HEK293 (cell line): ENCODE data around the gene HSPG2.

Experiments used
- CTCF ChIA-PET: fragments of 350-600 bp; formaldehyde crosslinking; extraction: SDS; loops from one replicate; lab custom pipeline; 2021; ENCODE audit warnings: antibody characterized with exemption; lab: Yijun Ruan, JAX
- POLR2A ChIA-PET: fragments of 300-600 bp; formaldehyde crosslinking; extraction: SDS; loops from one replicate; lab custom pipeline; 2020; ENCODE audit warnings: antibody characterized with exemption, inconsistent platforms; lab: Yijun Ruan, JAX
- H3K27ac ChIP-seq: fragments of 200-500 bp; sonication (Bioruptor generic); 2 replicates; pipeline ENCODE4 v1.5.1; 2014; ENCODE audit warnings: low read depth, low read length, control low read depth, inconsistent platforms; ENCODE audit errors: extremely low read depth
- H3K36me3 ChIP-seq, 2 experiments: fragments of 200-500 bp in 1 of 2; sonication (Bioruptor generic) in 1 of 2; 1 replicate in 1 of 2; 2 replicates in 1 of 2; pipeline ENCODE4 v1.5.1; 2014 to 2017; ENCODE audit warnings: inconsistent platforms in 2 of 2, low read length in 2 of 2; ENCODE audit not compliant: control insufficient read depth in 2 of 2, insufficient read depth in 1 of 2
- H3K4me1 ChIP-seq: fragments of 200-500 bp; sonication (Bioruptor generic); 2 replicates; pipeline ENCODE4 v1.5.1; 2014; ENCODE audit warnings: mild to moderate bottlenecking, low read length, inconsistent platforms; ENCODE audit not compliant: control insufficient read depth, insufficient read depth
- H3K4me3 ChIP-seq: 2 replicates; pipeline ENCODE4 v1.5.1; 2011; ENCODE audit warnings: low read depth, mild to moderate bottlenecking, control low read depth, low read length, moderate library complexity
- H3K9me3 ChIP-seq: fragments of 200-500 bp; sonication (Bioruptor generic); 2 replicates; pipeline ENCODE4 v1.5.1; 2014; ENCODE audit warnings: low read depth, low read length, inconsistent platforms; ENCODE audit not compliant: control insufficient read depth, insufficient read depth
- HOXC10 ChIP-seq: sonication (generic); formaldehyde crosslinking; IDR thresholded peaks from 2 replicates; pipeline ENCODE4 v1.8.1; 2023; ENCODE audit warnings: mild to moderate bottlenecking, missing genetic modification reagents
- IKZF3 ChIP-seq: fragments of 450-650 bp; IDR thresholded peaks from 2 replicates; pipeline ENCODE4 v1.5.0; 2018; ENCODE audit warnings: missing biosample characterization, mild to moderate bottlenecking, missing genetic modification characterization, moderate library complexity
- KLF1 ChIP-seq: fragments of 450-650 bp; formaldehyde crosslinking; IDR thresholded peaks from 2 replicates; pipeline ENCODE4 v1.5.1; 2016; ENCODE audit warnings: missing biosample characterization, missing genetic modification characterization
- KLF16 ChIP-seq: fragments of 450-650 bp; formaldehyde crosslinking; IDR thresholded peaks from 2 replicates; pipeline ENCODE4 v1.5.1; 2017; ENCODE audit warnings: missing biosample characterization, missing genetic modification characterization
- OVOL3 ChIP-seq: fragments of 450-650 bp; formaldehyde crosslinking; IDR thresholded peaks from 2 replicates; pipeline ENCODE4 v1.5.1; 2016; ENCODE audit warnings: missing biosample characterization, missing genetic modification characterization
- PRDM1 ChIP-seq: fragments of 450-650 bp; formaldehyde crosslinking; IDR thresholded peaks from 2 replicates; pipeline ENCODE4; 2016; ENCODE audit warnings: missing biosample characterization, missing genetic modification characterization
- ZNF157 ChIP-seq: fragments of 450-650 bp; formaldehyde crosslinking; IDR thresholded peaks from 2 replicates; pipeline ENCODE4 v1.5.1; 2016; ENCODE audit warnings: missing biosample characterization, missing genetic modification characterization
- ZNF19 ChIP-seq: fragments of 450-650 bp; formaldehyde crosslinking; IDR thresholded peaks from 2 replicates; pipeline ENCODE4; 2016; ENCODE audit warnings: missing biosample characterization, missing genetic modification characterization, low read depth
- ZNF394 ChIP-seq: fragments of 450-650 bp; formaldehyde crosslinking; IDR thresholded peaks from 2 replicates; pipeline ENCODE4 v1.5.1; 2016; ENCODE audit warnings: missing biosample characterization, missing genetic modification characterization, mild to moderate bottlenecking, moderate library complexity, borderline replicate concordance
- ZNF426 ChIP-seq: fragments of 450-650 bp; formaldehyde crosslinking; IDR thresholded peaks from 2 replicates; pipeline ENCODE4 v1.5.1; 2017; ENCODE audit warnings: missing biosample characterization, missing genetic modification characterization, mild to moderate bottlenecking, inconsistent platforms, moderate library complexity
- ZNF501 ChIP-seq: fragments of 450-650 bp; formaldehyde crosslinking; IDR thresholded peaks from 2 replicates; pipeline ENCODE4 v1.5.1; 2016; ENCODE audit warnings: missing biosample characterization, missing genetic modification characterization
- ZNF510 ChIP-seq: fragments of 450-650 bp; formaldehyde crosslinking; IDR thresholded peaks from 2 replicates; pipeline ENCODE4 v1.5.1; 2018; ENCODE audit warnings: mild to moderate bottlenecking, missing genetic modification characterization, missing biosample characterization; ENCODE audit not compliant: insufficient replicate concordance
- ZNF514 ChIP-seq: fragments of 450-650 bp; formaldehyde crosslinking; IDR thresholded peaks from 2 replicates; pipeline ENCODE4 v1.5.1; 2016; ENCODE audit warnings: missing biosample characterization, missing genetic modification characterization
- ZNF558 ChIP-seq: fragments of 450-650 bp; formaldehyde crosslinking; IDR thresholded peaks from 2 replicates; pipeline ENCODE4 v1.5.1; 2016; ENCODE audit warnings: missing biosample characterization, missing genetic modification characterization
- ZNF600 ChIP-seq: fragments of 450-650 bp; formaldehyde crosslinking; IDR thresholded peaks from 2 replicates; pipeline ENCODE4 v1.5.1; 2016; ENCODE audit warnings: missing biosample characterization, missing genetic modification characterization
- ZNF629 ChIP-seq: fragments of 450-650 bp; formaldehyde crosslinking; IDR thresholded peaks from 2 replicates; pipeline ENCODE4 v1.5.1; 2017; ENCODE audit warnings: missing biosample characterization, missing genetic modification characterization
- ZNF791 ChIP-seq: fragments of 450-650 bp; formaldehyde crosslinking; IDR thresholded peaks from 2 replicates; pipeline ENCODE4 v1.5.1; 2016; ENCODE audit warnings: missing biosample characterization, missing genetic modification characterization
- TF ChIP-seq, protein P1 (sequence below): fragments of 450-650 bp; formaldehyde crosslinking; IDR thresholded peaks from 2 replicates; pipeline ENCODE4 v1.5.0; 2017; ENCODE audit warnings: missing biosample characterization, missing genetic modification characterization, borderline replicate concordance
- TF ChIP-seq, protein P2 (sequence below): fragments of 450-650 bp; formaldehyde crosslinking; IDR thresholded peaks from 2 replicates; pipeline ENCODE4 v1.5.1; 2016; ENCODE audit warnings: missing biosample characterization, missing genetic modification characterization

HSPG2 gene

DNA sequence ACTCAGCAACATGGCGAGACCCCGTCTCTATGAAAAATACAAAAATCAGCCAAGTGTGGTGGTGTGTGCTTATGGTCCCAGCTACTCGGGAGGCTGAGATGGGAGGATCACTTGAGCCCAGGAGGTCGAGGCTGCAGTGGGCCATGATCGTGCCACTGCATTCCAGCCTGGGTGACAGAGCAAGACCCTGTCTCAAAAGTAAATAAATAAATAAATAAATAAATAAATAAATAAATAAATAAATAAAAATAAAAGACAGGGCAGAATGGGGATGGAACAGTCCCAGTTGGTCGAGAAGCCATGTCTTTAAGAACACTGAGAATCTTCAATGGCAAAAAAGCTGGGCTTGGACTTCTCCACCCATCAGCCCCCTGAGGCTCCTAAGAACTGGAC is 19.9 kb downstream of the HSPG2 start (continued):
- TF ChIP-seq ZNF426 (tag by site-specific recombination): peak; percentile 74
- 0 out of 2 replicates have a peak, but pooled peaks have one; percentile 25 for TF ChIP-seq ZNF558 (tag by site-specific recombination)
- TF ChIP-seq OVOL3 (tag by site-specific recombination): peak; percentile 37; the same call in 1 of the 2 replicates
- peak; percentile 91; the same call in 1 of the 2 replicates for TF ChIP-seq ZNF394
- peak; percentile 38; the same call in 1 of the 2 replicates for TF ChIP-seq ZNF629
- TF ChIP-seq ZNF791 (tag by site-specific recombination): 0 out of 2 replicates have a peak, but pooled peaks have one; percentile 30
- TF ChIP-seq ZNF19 (tag by site-specific recombination): 0 out of 2 replicates have a peak, but pooled peaks have one; percentile 38

DNA sequence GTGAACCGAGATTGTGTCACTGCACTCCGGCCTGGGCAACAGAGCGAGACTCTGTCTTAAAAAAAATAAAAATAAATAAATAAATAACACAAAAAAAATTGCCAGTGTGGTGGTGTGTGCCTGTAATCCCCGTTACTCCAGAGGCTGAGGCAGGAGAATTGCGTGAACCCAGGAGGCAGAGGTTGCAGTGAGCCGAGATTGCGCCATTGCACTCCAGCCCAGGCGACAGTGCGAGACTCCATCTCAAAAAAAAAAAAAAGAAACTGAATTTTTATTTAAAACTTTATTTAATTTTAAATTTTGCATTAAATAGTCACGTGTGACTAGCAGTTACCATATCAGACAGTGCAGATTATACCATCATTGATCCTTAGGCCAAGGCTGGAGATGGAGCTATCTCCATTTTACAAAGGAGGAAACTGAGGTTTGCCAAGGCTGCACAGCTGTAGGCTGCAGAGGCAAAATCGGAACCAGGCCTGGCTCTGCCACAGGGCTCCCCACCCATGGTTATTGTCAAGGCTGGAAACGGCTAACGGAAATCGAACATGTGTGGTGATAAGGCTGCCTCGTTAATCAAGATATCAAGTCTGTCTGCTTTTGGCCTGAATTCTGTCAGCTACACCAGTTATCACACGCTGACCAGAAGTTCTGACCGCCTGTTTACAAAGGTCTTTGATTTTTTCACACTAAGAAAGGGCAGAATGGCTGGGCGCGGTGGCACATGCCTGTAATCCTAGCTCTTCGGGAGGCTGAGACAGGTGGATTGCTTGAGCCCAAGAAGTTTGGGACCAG is 20.5 kb downstream of the HSPG2 start:
- Histone ChIP-seq H3K9me3 (no peaks in the 10 kb centered on the region), H3K36me3 (no peaks in the 10 kb centered on the region), H3K4me3 (no peak overlapping the region), H3K27ac (no peak overlapping the region), H3K4me1 (no peaks in the 10 kb centered on the region)
- CTCF ChIA-PET: no interaction called here
- POLR2A ChIA-PET: no interaction called here
- TF ChIP-seq KLF16 (tag by site-specific recombination) (no peak), ZNF157 (tag by site-specific recombination) (no peak), ZNF510 (no peak), ZNF514 (tag by site-specific recombination) (no peak), HOXC10 (CRISPR knock-in tag) (no peak), KLF1 (tag by site-specific recombination) (no peak), ZNF600 (tag by site-specific recombination) (no peak)
- TF ChIP-seq, protein P1, sequence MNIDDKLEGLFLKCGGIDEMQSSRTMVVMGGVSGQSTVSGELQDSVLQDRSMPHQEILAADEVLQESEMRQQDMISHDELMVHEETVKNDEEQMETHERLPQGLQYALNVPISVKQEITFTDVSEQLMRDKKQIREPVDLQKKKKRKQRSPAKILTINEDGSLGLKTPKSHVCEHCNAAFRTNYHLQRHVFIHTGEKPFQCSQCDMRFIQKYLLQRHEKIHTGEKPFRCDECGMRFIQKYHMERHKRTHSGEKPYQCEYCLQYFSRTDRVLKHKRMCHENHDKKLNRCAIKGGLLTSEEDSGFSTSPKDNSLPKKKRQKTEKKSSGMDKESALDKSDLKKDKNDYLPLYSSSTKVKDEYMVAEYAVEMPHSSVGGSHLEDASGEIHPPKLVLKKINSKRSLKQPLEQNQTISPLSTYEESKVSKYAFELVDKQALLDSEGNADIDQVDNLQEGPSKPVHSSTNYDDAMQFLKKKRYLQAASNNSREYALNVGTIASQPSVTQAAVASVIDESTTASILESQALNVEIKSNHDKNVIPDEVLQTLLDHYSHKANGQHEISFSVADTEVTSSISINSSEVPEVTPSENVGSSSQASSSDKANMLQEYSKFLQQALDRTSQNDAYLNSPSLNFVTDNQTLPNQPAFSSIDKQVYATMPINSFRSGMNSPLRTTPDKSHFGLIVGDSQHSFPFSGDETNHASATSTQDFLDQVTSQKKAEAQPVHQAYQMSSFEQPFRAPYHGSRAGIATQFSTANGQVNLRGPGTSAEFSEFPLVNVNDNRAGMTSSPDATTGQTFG (tag by site-specific recombination): no peak
- TF ChIP-seq, protein P2, sequence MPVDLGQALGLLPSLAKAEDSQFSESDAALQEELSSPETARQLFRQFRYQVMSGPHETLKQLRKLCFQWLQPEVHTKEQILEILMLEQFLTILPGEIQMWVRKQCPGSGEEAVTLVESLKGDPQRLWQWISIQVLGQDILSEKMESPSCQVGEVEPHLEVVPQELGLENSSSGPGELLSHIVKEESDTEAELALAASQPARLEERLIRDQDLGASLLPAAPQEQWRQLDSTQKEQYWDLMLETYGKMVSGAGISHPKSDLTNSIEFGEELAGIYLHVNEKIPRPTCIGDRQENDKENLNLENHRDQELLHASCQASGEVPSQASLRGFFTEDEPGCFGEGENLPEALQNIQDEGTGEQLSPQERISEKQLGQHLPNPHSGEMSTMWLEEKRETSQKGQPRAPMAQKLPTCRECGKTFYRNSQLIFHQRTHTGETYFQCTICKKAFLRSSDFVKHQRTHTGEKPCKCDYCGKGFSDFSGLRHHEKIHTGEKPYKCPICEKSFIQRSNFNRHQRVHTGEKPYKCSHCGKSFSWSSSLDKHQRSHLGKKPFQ (tag by site-specific recombination): no peak

DNA sequence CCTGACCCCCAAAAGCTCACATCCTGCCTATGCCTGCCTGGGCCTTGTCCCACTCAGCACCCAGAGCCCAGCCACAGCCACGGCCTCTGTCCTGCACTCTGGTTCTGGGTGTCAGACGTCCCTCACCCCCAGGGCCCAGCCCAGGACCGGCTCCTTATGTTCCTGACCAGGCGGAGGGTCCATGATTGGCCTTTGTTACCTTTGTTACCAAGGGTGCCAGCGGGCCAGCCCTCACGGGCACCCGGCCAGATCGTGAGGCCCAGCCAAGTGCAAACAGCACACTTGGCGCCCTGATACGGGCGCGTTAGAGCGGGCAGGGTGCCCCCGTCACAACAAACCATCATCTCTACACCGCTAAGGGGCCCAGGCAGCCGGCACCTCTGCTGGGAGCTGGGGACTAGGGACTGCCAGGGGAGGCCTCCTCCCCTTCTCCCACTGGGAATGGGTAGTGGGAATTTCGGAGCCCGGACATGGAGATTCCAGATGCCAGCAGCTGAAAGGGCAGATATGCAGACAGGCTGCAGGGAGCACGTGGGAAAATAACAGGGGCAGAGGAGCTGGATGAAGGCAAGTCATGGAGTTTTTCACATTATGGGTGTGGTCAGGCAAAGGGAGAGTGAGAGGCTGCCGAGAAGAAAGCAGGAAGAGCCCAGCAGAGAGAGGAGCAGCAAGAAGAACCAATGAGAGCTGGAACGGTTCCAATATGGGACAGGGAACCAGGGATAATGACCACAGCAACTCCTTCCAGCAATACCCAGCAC is 22.1 kb downstream of the HSPG2 start:
- CTCF ChIA-PET: interaction anchor here (0.7 kb wide), 1 partner anchor 23 kb away, joined by 3 read pairs; no protein-coding TSS in a partner anchor
- Histone ChIP-seq H3K36me3 (no peaks in the 10 kb centered on the region), H3K4me3 (no peak overlapping the region), H3K9me3 (no peaks in the 10 kb centered on the region), H3K4me1 (no peaks in the 10 kb centered on the region), H3K27ac (no peak overlapping the region)
- POLR2A ChIA-PET: no interaction called here
- TF ChIP-seq ZNF501 (tag by site-specific recombination) (no peak), IKZF3 (0 out of 2 replicates have a peak, but pooled peaks have one; percentile 20), PRDM1 (tag by site-specific recombination) (0 out of 2 replicates have a peak, but pooled peaks have one; percentile 22)
